22Rv1 (cell line): Measurements from ENCODE around the gene RBMS3.

Experiments used
- H3K27ac ChIP-seq: fragments of 450-650 bp; 2 replicates; pipeline ENCODE4 v1.5.1; 2017
- CTCF ChIP-seq: fragments of 450-650 bp; IDR thresholded peaks from 2 replicates; pipeline ENCODE4 v1.5.1; 2017; ENCODE audit warnings: mild to moderate bottlenecking
- ZFX ChIP-seq: fragments of 450-650 bp; IDR thresholded peaks from 2 replicates; pipeline ENCODE4 v1.6.1; 2017; ENCODE audit warnings: antibody characterized with exemption, borderline replicate concordance

Gene RBMS3

GRCh38 chr3:29291982-29292363 is 11.1 kb downstream of the RBMS3 start:
- no peak for TF ChIP-seq CTCF
- no peak for TF ChIP-seq ZFX
- H3K27ac ChIP-seq: no peak overlapping the region

GRCh38 chr3:29293421-29293820 is 12.6 kb downstream of the RBMS3 start:
- H3K27ac ChIP-seq: no peak overlapping the region
- TF ChIP-seq CTCF (no peak), ZFX (no peak)

GRCh38 chr3:29297998-29298397 is 17.1 kb downstream of the RBMS3 start:
- no peak overlapping the region for H3K27ac ChIP-seq
- no peak for TF ChIP-seq CTCF
- no peak for TF ChIP-seq ZFX

- no peak overlapping the region for H3K27ac ChIP-seq
- TF ChIP-seq ZFX (no peak), CTCF (no peak)
Measured at GRCh38 chr3:29301332-29302019, 20.6 kb downstream of the RBMS3 start.

GRCh38 chr3:29302619-29303018 is 21.7 kb downstream of the RBMS3 start:
- H3K27ac ChIP-seq: no peak overlapping the region
- no peak for TF ChIP-seq ZFX
- TF ChIP-seq CTCF: no peak

GRCh38 chr3:29307295-29307694 is 26.4 kb downstream of the RBMS3 start:
- no peak overlapping the region for H3K27ac ChIP-seq
- TF ChIP-seq ZFX (no peak), CTCF (no peak)

GRCh38 chr3:29310865-29311264 is 30.0 kb downstream of the RBMS3 start:
- H3K27ac ChIP-seq: no peak overlapping the region
- no peak for TF ChIP-seq CTCF
- no peak for TF ChIP-seq ZFX
